GM12891 (cell line): ENCODE measurements around the gene PAQR7.

ENCODE experiments used
- PAX5 ChIP-seq: IDR thresholded peaks from 2 replicates; pipeline ENCODE4 v1.6.1; 2011; ENCODE audit warnings: low read length, moderate library complexity, mild to moderate bottlenecking; ENCODE audit not compliant: insufficient read depth, severe bottlenecking
- POLR2A ChIP-seq: IDR thresholded peaks from 2 replicates; pipeline ENCODE4 v1.6.1; 2011; ENCODE audit warnings: low read depth, low read length, control low read depth
- POLR2AphosphoS5 ChIP-seq: IDR thresholded peaks from 2 replicates; pipeline ENCODE4 v1.6.1; 2011; ENCODE audit warnings: low read depth, low read length, control low read depth
- POU2F2 ChIP-seq: IDR thresholded peaks from 2 replicates; pipeline ENCODE4 v1.6.1; 2011; ENCODE audit warnings: low read depth, mild to moderate bottlenecking, control low read depth, low read length, moderate library complexity
- TAF1 ChIP-seq: IDR thresholded peaks from 2 replicates; pipeline ENCODE4 v1.6.1; 2011; ENCODE audit warnings: low read depth, low read length, control low read depth

DNA sequence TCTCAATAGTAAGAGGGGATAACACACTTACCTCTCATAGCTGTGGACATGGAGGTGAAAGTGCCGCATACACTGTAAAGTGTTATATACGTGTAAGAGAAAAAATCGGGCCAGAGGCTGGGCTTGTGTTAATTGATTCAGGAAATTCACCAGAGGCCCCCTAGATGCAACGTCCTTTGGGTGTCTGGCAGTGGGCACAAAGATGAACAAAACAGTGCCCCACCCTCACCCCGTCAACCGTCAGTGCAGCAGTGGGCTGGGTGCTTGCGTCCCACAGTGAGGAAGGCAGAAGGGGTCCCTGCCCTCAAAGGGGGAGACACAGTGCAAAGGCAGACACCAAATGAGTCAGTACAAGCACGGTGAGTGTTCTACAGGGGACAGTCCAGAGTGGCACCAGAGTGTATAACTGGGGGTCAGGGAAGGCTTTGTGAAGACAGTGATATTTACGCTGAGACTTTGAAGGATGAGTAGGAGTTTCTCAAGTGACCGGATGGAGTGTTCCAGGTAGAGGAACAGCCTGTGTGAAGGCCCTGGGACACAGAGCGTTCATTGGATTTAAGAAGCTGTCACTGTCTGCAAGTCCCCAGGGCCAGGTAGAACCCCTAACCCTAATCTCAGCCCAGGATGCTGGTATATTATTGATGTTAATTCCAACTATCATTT is 62.3 kb downstream of the PAQR7 start:
- TF ChIP-seq POLR2A: no peak
- TF ChIP-seq POLR2AphosphoS5: no peak
- no peak for TF ChIP-seq TAF1
- TF ChIP-seq PAX5: no peak
- no peak for TF ChIP-seq POU2F2
